Measurements from ENCODE around the gene COX5B. TPM values are rescaled to one million over a fixed set of nuclear protein-coding genes. Genes with fewer than 3 reads are reported as not detected.
"Not testable (repeated sequence)": the region's sequence is repeated elsewhere in the genome, so short reads cannot be mapped to it uniquely, and the experiment has no call there.

COX5B gene, protein sequence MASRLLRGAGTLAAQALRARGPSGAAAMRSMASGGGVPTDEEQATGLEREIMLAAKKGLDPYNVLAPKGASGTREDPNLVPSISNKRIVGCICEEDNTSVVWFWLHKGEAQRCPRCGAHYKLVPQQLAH
- total RNA-seq (100 to 1,000 TPM; 133 to 478 (median 187) TPM), polyA plus RNA-seq (100 to 1,000 TPM in 1 of 2 donors, 10 to 100 TPM in 1; 98.5 to 254 TPM)
- long read RNA-seq, donor 1, transcript COX5B-201 (4 exons, 712 nt): major isoform, 30 of 36 reads
- long read RNA-seq, donor 1, partial matches to known transcripts: 3 of 36 reads
- long read RNA-seq, donor 1, other reads (novel, unspliced or antisense): 3 of 36 reads
- long read RNA-seq, donor 2, transcript COX5B-201 (4 exons, 712 nt): major isoform, 251 of 274 reads
- long read RNA-seq, donor 2, partial matches to known transcripts: 23 of 274 reads
- long read RNA-seq, donor 2, other reads (novel, unspliced or antisense): 0 of 274 reads
- long read RNA-seq, donor 3, transcript COX5B-201 (4 exons, 712 nt): major isoform, 142 of 150 reads
- long read RNA-seq, donor 3, partial matches to known transcripts: 4 of 150 reads
- long read RNA-seq, donor 3, other reads (novel, unspliced or antisense): 2 of 150 reads

DNA sequence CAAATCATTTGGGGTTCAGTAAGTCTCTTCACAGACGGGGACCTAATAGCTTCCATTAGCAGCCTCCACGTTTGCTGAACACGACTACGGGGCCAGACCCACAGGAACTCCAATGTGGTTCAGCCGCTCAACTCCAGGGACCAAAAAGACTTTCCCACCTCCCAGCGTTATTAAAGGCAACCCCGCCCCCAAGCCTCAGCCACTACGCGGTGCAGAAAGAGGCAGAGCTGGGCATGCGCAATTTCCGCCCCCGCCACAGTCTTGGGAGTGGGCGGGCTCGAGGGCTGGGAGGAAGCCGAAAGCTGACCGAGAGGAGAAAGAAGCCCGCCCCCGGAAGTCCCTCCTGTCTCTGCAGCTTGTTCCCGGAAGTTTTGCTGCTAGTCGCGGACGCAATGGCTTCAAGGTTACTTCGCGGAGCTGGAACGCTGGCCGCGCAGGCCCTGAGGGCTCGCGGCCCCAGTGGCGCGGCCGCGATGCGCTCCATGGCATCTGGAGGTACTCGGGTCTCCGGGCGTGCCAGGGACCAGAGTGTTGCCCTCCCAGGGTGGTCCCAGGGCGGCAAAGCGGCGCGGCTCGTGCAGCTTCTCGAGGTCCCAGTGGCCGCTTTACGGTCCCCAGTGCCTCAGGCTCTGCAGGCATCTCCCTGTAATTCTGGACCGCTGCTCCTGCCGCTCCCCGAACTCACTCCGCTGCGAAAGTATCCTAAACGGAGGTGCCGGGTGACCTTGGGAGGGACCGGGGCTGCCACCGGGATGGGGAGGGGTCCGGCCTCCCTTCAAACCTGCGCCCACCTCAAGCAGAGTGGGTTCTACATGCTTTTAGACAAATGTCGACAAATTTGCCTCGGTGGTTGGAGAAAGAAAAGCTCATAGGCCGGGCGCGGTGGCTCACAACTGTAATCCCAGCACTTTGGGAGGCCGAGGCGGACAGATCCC is at the start of gene COX5B:
Gene COX5B (plus strand): TSS at position 368 of the 935 bp plus-strand sequence. CDS start 25 bp downstream, at position 393.
- peak within 1 kb of the TSS; percentile 84 to 89 for H3K27ac ChIP-seq
- DNase-seq: peak; percentile 98 to 99 (median 99)
- WGBS, 3 donors: 1% methylated on average over 58 to 63 of the region's 63 CpGs
- TF ChIP-seq POLR2A (IDR thresholded peaks at IDR 0.05) (peak; percentile 74), EP300 (IDR thresholded peaks at IDR 0.05) (no peak)
- no peaks in the 10 kb centered on the region for H3K36me3 ChIP-seq
- H3K4me3 ChIP-seq: peak within 1 kb of the TSS; percentile 76
- H3K9me3 ChIP-seq: no peaks in the 10 kb centered on the region
- peaks cover 5% of the 10 kb centered on the region for H3K4me1 ChIP-seq (ENCODE audit: insufficient read depth)
- H3K27me3 ChIP-seq: no peaks in the 10 kb centered on the region
- intact Hi-C loops (cut with DNase I): loop anchor here in 1 of 4 donors (2.0 kb wide), 1 partner anchor 17 kb away; no protein-coding TSS in a partner anchor

DNA sequence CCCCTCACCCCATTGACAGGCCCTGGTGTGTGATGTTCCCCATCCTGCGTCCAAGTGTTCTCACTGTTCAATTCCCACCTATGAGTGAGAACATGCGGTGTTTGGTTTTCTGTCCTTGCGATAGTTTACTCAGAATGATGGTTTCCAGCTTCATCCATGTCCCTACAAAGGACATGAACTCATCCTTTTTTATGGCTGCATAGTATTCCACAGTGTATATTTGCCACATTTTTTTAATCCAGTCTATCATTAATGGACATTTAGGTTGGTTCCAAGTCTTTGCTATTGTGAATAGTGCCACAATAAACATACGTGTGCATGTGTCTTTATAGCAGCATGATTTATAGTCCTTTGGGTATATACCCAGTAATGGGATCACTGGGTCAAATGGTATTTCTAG is 49.7 kb upstream of the COX5B start:
- 89 to 96% (median 92%) methylated on average over 4 of the region's 4 CpGs for WGBS, 3 donors
- intact Hi-C loops (cut with DNase I): loop anchor here in 1 of 4 donors (10.0 kb wide), 1 partner anchor 99 kb away; no protein-coding TSS in a partner anchor
- not testable (repeated sequence) for H3K9me3 ChIP-seq; H3K4me1 ChIP-seq (ENCODE audit: insufficient read depth); H3K36me3 ChIP-seq; H3K27ac ChIP-seq; H3K27me3 ChIP-seq; H3K4me3 ChIP-seq; DNase-seq

DNA sequence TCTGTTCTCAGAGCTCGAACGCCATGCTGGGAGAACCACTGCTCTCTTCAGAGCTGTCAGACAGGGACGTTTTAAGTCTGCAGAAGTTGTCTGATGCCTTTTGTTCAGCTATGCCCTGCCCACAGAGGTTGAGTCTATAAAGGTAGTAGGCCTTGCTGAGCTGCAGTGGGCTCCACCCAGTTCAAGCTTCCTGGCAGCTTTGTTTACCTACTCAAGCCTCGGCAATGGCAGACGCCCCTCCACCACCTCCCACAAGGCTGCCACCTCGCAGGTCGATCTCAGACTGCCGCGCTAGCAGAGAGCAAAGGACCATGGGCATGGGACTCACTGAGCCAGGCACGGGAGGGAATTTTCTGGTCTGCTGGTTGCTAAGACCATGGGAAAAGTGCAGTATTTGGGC is 44.3 kb upstream of the COX5B start:
- H3K36me3 ChIP-seq; H3K4me1 ChIP-seq (ENCODE audit: insufficient read depth); H3K27me3 ChIP-seq; H3K27ac ChIP-seq; H3K9me3 ChIP-seq; H3K4me3 ChIP-seq; DNase-seq; intact Hi-C loops (cut with DNase I): not testable (repeated sequence)
- WGBS, 3 donors: 73 to 78% (median 77%) methylated on average over 3 to 9 of the region's 10 CpGs

DNA sequence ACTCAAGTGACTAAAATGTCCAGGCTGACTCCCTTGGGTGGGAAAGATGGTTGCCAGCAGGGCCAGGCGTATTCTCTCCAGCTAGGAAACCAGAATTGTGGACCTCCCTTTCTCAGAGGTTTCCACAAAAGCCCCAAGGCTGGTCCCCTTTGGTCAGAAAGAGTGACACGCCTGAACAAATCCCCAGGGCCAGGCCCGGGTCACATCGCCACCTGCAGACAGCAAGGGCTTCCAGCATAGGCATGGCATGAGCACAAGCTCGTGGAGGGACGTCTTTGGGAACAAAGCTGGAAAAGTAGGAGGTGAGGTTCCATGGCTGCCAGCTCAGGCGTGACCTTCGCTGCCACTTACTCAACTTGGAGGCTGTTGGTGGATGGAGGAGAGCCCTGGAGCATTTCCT is 40.8 kb upstream of the COX5B start:
- 80% methylated on average over 4 to 5 of the region's 8 CpGs; no CpG with 5 or more reads in 1 of the 3 donors for WGBS, 3 donors
- DNase-seq; H3K27ac ChIP-seq; H3K4me3 ChIP-seq; H3K36me3 ChIP-seq; H3K4me1 ChIP-seq (ENCODE audit: insufficient read depth); intact Hi-C loops (cut with DNase I); H3K9me3 ChIP-seq; H3K27me3 ChIP-seq: not testable (repeated sequence)

DNA sequence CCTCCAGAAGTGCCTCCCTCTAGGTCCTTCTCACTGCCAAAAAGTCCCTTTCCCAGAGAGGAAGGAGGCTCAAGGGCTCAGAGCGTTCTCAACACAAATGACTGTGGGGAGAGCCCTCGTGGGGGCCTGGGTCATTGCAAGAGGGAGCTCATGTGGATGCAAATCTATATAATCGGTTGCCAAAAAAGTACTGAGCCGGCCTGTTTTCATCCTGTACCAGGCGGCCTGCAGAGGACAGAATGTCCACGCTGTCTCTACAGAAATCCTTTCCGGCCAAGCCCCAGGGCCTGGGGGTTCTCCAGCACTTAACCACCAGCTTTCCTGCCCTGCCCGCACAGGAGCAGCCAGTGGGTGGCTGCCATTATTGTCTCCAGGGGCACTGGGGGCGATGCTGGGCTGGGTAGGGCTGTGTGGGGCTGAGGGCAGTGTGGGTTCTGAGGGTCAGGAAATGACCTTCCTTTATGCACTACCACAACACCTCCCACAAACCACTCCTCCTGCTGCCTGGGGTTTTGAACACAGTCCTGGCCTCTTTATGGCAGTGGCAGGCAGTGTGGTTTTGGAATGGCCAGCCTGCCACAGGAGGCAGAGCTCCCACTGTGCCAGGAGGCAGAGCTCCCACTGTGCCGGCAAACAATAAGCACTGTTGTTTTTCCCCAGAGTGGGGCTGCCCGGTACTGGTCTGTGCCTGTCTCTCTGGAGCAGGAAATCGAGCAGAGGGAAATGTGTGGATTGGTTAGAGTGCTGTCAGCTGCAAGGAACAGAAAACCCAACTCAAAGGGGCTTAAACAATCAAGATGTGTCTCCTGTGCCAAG is 40.1 kb upstream of the COX5B start:
- H3K4me3 ChIP-seq; H3K27ac ChIP-seq; H3K36me3 ChIP-seq; intact Hi-C loops (cut with DNase I); H3K9me3 ChIP-seq; DNase-seq; H3K27me3 ChIP-seq; H3K4me1 ChIP-seq (ENCODE audit: insufficient read depth): not testable (repeated sequence)
- WGBS, 3 donors: 41 to 59% (median 57%) methylated on average over 3 to 4 of the region's 12 CpGs

DNA sequence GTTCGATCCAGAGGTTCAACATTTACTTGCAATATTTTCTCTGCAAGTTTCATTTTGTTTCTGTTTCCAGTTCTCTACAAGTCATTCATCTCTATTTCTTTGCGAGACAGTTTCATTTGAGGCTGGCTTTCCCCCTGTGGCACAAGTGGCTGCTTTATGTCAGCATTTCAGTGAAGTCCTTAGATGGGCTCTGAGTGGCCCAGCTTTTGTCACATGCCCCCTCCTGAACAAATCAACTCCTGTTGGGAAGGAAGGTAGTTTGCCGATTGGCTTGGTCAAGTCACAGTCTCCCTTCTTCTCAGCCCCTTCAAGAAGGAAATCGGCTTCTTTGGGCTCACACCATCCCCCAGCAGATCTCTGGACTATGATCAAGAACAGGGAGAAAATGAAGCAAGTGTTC is 37.1 kb upstream of the COX5B start:
- H3K36me3 ChIP-seq; H3K4me1 ChIP-seq (ENCODE audit: insufficient read depth); H3K4me3 ChIP-seq; intact Hi-C loops (cut with DNase I); H3K9me3 ChIP-seq; H3K27ac ChIP-seq; H3K27me3 ChIP-seq; DNase-seq: not testable (repeated sequence)
- 83 to 90% (median 86%) methylated on average over 4 of the region's 4 CpGs for WGBS, 3 donors

DNA sequence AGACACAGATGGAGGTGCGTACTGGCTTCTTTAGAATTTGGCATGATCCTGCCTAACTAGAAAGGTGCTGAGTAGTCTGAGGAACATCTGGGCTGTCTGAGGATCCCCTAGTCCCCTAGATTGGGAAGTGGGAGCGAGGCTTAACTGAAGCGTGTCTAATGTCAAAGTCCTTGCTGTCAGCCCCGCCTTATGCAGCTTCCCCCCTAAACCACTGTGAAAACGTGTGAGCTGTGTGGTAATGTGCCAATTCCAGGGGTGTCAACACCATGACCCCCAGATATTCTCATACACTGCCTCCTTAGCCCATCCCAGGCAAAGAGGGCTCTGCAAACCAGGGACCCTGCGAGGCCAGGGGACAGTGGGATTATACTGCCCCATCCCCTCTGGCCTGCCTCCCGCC is 34.0 kb upstream of the COX5B start:
- H3K27ac ChIP-seq; DNase-seq; intact Hi-C loops (cut with DNase I); H3K4me3 ChIP-seq; H3K9me3 ChIP-seq; H3K27me3 ChIP-seq; H3K4me1 ChIP-seq (ENCODE audit: insufficient read depth); H3K36me3 ChIP-seq: not testable (repeated sequence)
- whole genome bisulfite sequencing, 3 donors: 68% methylated on average over 3 of the region's 7 CpGs; no CpG with 5 or more reads in 2 of the 3 donors

DNA sequence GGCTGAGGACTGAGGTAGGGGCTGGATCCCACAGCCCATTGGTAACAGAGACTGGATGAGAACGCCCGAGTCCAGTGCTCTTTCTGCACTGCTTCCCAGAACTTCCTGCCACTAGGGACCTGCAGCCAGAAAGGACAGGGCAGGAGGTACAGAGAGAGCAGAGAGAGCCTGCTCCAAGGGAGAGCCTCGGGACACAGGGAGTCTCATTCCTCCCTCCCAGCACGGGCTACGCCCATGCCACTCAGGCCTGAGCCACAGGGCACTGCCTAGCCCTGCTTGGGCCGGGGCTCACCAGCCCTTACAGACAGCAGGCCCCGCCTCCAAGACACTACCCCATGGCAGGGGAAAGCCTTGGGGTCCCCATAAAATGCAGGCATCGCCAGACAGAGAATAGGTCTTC is 30.1 kb upstream of the COX5B start:
- H3K4me1 ChIP-seq (ENCODE audit: insufficient read depth); H3K36me3 ChIP-seq; H3K9me3 ChIP-seq; H3K4me3 ChIP-seq; H3K27ac ChIP-seq; intact Hi-C loops (cut with DNase I); H3K27me3 ChIP-seq; DNase-seq: not testable (repeated sequence)
- WGBS, 3 donors: 58% methylated on average over 2 of the region's 8 CpGs; no CpG with 5 or more reads in 2 of the 3 donors
